Ishikawa (cell line): Measurements from ENCODE around the gene RBM20.

ENCODE experiments used
- CEBPB ChIP-seq: IDR thresholded peaks from 2 replicates; pipeline ENCODE4 v1.6.1; 2012
- CREB1 ChIP-seq: IDR thresholded peaks from 2 replicates; pipeline ENCODE4 v1.6.1; 2012; ENCODE audit warnings: low read depth
- EGR1 ChIP-seq: IDR thresholded peaks from 2 replicates; pipeline ENCODE4 v1.6.1; 2012
- EP300 ChIP-seq: IDR thresholded peaks from 2 replicates; pipeline ENCODE4 v1.6.1; 2012; ENCODE audit warnings: borderline replicate concordance
- FOXM1 ChIP-seq: IDR thresholded peaks from 2 replicates; pipeline ENCODE4 v1.6.1; 2012; ENCODE audit warnings: low read depth, borderline replicate concordance
- MAX ChIP-seq: IDR thresholded peaks from 2 replicates; pipeline ENCODE4 v1.6.1; 2012
- NFIC ChIP-seq: IDR thresholded peaks from 2 replicates; pipeline ENCODE4 v1.6.1; 2012
- RAD21 ChIP-seq: IDR thresholded peaks from 2 replicates; pipeline ENCODE4 v1.6.1; 2012; ENCODE audit warnings: low read depth
- REST ChIP-seq: IDR thresholded peaks from 2 replicates; pipeline ENCODE4 v1.6.1; 2012; ENCODE audit warnings: low read depth, mild to moderate bottlenecking
- TAF1 ChIP-seq: IDR thresholded peaks from 2 replicates; pipeline ENCODE4 v1.6.1; 2012; ENCODE audit warnings: low read depth, mild to moderate bottlenecking
- TCF12 ChIP-seq: IDR thresholded peaks from 2 replicates; pipeline ENCODE4 v1.6.1; 2012; ENCODE audit warnings: low read depth
- TEAD4 ChIP-seq: IDR thresholded peaks from 2 replicates; pipeline ENCODE4 v1.6.1; 2012
- USF1 ChIP-seq: IDR thresholded peaks from 2 replicates; pipeline ENCODE4 v1.6.1; 2012
- YY1 ChIP-seq: IDR thresholded peaks from 2 replicates; pipeline ENCODE4 v1.6.1; 2012; ENCODE audit warnings: low read depth
- ZBTB7A ChIP-seq: IDR thresholded peaks from 2 replicates; pipeline ENCODE4 v1.6.1; 2012; ENCODE audit warnings: low read depth

RBM20 gene

GRCh38 chr10:110661292-110661691, 17.2 kb downstream of the RBM20 start:
- TF ChIP-seq RAD21 = no peak
- TF ChIP-seq MAX = no peak
- no peak for TF ChIP-seq CREB1
- TF ChIP-seq ZBTB7A = no peak
- no peak for TF ChIP-seq YY1
- no peak for TF ChIP-seq EP300
- no peak for TF ChIP-seq NFIC
- TF ChIP-seq REST = no peak
- no peak for TF ChIP-seq EGR1
- no peak for TF ChIP-seq TCF12
- no peak for TF ChIP-seq CEBPB
- no peak for TF ChIP-seq TEAD4
- TF ChIP-seq TAF1 = no peak
- no peak for TF ChIP-seq FOXM1
- TF ChIP-seq USF1 = no peak

- peak; percentile 35; the same call in 1 of the 2 replicates for TF ChIP-seq EP300
- TF ChIP-seq USF1 = no peak
- TF ChIP-seq TEAD4 = peak; percentile 81
- TF ChIP-seq NFIC = peak; percentile 39; the same call in 1 of the 2 replicates
- no peak for TF ChIP-seq CREB1
- TF ChIP-seq FOXM1 = no peak
- TF ChIP-seq ZBTB7A = no peak
- TF ChIP-seq CEBPB = peak; percentile 85
- TF ChIP-seq TCF12 = peak; percentile 58
- TF ChIP-seq YY1 = no peak; the same call in 1 of the 2 replicates
- TF ChIP-seq MAX = peak; percentile 90
Observed at GRCh38 chr10:110664483-110665420, 20.6 kb downstream of the RBM20 start.

GRCh38 chr10:110666673-110667072, 22.5 kb downstream of the RBM20 start:
- TF ChIP-seq REST (no peak), TCF12 (no peak), ZBTB7A (no peak), TAF1 (no peak), USF1 (no peak), YY1 (no peak), CEBPB (no peak), MAX (no peak), TEAD4 (no peak), FOXM1 (no peak), CREB1 (no peak), NFIC (no peak), EP300 (no peak)

GRCh38 chr10:110667620-110668343, 23.6 kb downstream of the RBM20 start:
- TF ChIP-seq ZBTB7A (no peak), YY1 (no peak), TCF12 (no peak), CREB1 (no peak)

- no peak for TF ChIP-seq EP300
- TF ChIP-seq CEBPB = no peak
- no peak for TF ChIP-seq NFIC
- no peak for TF ChIP-seq REST
- TF ChIP-seq ZBTB7A = no peak
- TF ChIP-seq YY1 = no peak
- no peak for TF ChIP-seq RAD21
- TF ChIP-seq MAX = no peak
Observed at GRCh38 chr10:110668443-110668842, 24.3 kb downstream of the RBM20 start.
